ENCODE data around the gene ZNF581.

ZNF581 gene

DNA sequence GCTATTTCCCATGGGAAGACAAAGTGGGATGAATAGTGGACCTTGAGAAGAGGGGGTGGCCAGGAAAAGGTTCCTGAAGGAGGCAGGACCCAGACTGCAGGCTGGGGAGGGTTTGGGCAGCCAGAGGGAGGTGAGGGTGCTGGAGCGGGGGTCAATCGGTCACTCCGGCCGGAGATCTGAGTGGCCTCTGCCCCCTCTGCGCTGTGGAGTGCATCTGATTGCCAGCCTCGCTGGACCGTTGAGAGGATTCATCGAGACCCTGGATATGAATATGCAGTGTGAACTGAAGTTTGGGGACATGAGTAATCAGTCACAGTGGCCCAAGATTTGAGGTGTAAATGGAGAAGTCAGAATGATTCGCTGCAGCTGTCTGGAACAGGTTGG lies 8.1 kb upstream of the ZNF581 start:
- DNase-seq, result no peak

DNA sequence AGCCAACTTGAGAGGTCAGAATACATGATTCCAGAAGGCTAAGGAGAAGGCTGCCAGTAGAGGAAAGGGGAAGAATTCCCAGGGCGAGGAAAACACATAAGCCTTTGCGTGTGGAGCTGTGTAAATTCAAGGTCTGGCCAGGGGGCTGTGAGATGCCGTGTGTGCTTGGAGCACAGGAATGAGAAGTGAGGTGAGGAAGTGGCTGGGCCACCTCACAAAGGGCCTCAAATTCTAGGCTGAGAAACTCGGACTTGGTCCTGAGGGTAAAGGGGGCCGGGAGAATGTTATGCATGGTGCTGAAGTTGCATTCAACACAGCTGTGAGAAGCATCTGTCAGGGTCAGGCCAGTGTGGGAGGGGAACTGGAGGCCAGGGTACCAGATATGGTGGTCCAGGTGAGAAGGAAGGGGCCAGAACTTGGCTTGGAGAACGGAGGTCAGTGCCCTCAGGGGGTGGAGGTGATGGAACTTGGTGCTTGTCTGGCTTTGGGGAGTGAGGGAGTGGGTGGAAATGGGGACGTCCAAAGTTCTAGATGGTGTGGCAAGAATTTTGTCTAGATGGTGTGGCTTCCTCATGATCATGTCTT lies 7.5 kb upstream of the ZNF581 start:
- DNase-seq, result no peak

DNA sequence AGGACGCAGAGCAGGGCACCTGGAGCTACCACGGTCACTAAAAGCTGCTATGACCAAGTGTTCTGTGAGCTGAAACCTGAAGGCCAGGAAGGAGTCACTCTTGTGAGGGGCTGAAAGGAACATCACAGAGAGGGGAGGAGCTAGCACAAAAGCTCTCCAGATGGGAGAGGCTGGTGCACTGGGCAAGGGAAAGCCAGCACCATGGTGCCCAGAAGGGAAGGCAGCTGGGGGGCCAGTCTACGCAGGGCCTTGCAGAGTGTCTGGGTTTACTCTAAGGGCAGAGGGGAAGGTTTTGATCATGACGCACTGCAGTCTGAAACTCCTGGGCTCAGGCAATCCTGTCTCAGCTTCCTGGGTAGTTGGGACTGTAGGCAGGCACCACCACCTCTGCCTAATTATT lies 6.7 kb upstream of the ZNF581 start:
- DNase-seq, result no peak

DNA sequence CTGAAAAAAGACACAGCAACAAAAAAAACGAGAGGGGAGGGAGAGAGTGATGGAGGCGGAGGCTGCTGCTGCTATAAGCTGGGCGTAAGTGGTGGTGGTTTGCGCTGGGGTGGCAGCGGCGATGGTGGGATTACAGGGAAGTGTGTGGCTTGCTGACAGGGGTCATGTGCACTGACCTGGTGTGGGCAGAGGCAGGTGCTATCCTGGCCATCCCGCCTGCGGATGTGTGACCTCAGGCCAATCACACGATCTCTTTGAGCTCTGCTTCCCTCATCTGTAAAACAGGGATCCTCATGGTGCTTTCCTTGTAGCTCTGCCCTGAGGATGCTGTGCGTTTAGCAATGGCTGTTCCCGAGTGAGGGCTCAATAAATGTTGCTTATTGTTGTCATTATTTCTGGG lies 5.9 kb upstream of the ZNF581 start:
- no peak for DNase-seq

DNA sequence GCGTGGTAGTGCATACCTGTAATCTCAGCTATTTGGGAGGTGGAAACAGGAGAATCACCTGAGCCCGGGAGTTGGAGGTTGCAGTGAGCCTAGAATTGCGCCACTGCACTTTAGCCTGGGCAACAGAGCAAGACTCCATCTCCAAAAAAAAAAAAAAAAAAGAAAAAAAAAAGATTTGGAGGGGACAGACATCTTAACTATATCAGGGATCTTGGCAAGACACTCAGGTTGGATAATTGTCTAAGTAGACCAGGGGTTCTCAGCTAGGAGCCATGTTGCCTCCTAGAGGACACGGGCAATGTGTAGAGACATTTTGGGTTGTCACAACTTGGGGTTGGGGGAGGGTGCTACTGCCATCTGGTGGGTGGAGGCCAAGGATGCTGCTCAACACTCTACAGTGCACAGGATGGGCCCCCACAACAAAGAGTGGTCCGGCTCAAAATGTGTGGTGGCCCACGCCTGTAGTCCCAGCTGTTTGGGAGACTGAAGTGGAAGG lies 4.5 kb upstream of the ZNF581 start:
- DNase-seq, result peak; percentile 32

DNA sequence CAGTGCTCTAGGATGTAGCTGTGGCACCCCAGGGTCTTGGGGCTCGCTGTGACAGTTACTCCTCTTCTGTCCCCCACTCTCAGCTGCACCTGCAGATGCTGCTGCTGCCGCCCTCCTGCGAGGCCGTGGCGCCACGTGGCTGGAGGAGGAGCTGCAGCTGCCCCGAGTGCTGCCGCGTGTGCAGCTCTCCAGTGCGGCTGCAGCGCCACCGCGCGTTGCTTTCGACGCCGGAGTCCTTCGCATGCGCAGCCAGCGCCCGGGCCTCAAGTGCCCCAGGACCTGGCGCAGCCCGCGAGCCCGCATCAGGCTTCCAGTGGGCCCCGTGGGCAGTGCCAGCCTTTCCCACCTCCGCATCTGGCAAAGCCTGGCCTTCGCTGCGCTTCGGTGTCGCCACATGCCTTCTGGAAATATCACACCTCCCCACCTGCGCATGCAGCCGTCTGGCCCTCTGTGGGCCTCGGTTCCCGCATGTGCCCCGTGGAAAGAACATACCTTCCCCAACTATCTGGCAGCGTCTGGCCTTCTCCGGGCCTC lies 3.3 kb upstream of the ZNF581 start:
- peak; percentile 72 for DNase-seq

DNA sequence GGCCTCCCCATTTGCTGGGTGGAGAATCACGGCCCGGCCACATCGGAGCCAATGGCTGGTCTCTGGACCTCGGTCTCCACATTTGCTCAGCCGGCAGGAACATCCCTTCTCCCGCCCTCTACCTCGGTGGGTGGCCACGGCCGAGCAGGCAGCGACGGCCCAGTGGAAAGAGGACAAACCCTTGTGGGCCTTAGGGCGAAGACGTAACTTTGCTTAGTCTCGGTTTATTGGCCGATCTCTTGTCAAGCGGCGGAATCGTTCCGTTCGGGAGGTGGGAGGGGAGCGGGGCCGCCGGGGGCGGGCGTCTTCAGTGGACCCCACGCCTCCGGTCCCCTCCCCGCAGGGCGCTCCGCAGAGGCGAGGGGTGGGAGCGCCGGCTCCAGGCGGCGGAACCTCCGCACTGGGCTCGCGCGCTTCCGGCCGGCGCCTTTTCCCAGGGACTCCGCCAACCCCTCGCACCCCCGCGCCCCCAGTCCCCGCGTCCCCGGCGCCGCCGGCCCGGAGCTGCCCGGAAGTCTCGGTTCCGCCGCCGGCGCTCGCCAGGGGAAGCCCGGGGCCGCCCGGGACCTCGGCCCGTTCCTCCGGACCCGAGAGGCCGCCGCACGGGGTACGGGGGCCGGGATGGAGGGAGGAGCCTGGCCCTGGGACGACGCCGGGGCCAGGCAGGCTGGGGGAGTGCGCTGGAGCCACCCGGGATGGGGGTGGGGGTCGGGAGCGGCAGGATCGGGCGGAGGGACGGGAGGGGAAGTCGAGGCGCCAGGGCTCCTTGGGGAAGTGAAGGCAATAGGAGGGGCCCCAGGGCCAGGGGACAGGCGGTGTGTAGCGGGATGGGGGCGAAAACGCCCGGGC lies 2.6 kb upstream of the ZNF581 start, which contains the start of gene ZNF580:
Gene ZNF580 (plus strand): TSS at position 426 of the 849 bp plus-strand sequence. CDS start 1,507 bp downstream, outside the sequence.
- peak; percentile 63 for DNase-seq

DNA sequence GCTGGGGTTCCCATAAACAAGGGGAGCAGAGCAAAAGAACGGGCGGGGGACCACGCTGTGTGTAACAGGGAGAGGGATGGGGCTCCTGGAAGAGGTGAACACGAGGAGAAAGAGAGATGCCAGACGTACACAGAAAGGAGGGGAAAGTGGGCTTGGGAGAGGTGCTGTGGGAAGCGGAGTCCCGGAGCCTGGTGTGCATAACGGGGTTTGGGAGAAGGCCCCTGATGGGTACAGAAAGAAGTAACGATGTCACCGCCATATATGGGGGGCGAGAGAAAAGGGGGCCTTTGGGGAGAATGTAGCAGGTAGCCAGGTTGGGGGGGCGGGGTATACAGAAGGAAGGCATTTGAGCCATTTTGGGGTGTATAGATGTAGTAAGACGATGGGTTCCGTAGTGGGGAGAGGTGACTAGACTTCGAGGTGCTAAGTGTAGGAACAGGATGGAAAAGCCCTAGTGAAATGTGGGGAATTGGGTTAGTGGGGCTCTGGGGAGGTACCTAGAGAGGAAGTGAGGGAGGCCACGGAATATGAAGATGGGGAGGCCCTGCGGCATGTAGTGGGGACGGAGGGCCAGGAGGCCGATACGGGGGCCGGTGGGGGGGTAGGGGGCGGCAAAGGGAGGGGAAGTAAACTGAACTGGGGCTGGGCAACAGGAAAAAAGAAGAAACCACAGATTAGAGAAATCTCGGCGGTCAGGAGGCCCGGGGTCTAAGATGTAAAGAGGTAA lies 1.9 kb upstream of the ZNF581 start:
- DNase-seq, result peak; percentile 16

DNA sequence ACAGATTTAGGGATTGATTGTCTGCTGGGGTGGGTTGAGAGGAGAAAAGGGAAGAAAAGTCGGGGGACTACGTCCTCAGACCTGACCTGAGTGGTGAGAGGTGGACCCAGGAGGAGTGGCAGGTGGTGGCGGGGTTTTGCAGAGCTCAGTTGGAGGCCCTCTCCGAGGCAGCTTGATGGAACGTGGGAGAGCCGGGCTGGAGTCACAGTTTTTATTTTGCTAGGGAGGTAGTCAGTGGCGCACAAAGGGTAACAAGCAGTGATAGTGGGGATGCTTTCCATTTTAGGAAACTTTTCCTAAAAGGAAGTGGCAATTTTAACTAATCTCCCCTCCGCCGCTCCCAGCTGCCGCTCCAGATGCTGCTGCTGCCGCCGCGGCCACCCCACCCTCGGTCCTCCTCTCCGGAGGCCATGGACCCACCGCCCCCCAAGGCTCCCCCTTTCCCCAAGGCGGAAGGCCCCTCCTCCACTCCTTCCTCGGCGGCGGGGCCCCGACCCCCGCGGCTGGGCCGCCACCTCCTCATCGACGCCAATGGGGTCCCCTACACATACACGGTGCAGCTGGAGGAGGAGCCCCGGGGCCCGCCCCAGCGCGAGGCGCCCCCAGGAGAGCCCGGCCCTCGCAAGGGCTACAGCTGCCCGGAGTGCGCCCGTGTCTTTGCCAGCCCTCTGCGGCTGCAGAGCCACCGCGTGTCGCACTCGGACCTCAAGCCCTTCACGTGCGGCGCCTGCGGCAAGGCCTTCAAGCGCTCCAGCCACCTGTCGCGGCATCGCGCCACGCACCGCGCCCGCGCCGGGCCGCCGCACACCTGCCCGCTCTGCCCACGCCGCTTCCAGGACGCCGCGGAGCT lies 1.1 kb upstream of the ZNF581 start:
- DNase-seq, result peak; percentile 24

DNA sequence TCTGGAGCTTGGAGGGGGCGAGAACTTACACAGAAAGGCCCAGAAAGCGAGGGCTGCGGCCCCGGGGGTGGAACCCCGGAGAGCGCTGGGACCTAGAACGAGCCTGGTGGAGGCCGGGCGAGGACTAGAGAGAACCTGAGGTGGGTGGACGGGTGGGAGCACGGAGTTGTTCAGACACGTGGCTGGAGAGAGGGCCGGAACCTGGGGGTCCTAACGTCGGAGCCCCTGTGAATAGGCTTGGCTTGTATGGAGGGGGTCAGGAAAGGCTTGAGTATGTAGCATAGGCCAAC lies 383 bp downstream of the ZNF581 start:
- no peak for DNase-seq

DNA sequence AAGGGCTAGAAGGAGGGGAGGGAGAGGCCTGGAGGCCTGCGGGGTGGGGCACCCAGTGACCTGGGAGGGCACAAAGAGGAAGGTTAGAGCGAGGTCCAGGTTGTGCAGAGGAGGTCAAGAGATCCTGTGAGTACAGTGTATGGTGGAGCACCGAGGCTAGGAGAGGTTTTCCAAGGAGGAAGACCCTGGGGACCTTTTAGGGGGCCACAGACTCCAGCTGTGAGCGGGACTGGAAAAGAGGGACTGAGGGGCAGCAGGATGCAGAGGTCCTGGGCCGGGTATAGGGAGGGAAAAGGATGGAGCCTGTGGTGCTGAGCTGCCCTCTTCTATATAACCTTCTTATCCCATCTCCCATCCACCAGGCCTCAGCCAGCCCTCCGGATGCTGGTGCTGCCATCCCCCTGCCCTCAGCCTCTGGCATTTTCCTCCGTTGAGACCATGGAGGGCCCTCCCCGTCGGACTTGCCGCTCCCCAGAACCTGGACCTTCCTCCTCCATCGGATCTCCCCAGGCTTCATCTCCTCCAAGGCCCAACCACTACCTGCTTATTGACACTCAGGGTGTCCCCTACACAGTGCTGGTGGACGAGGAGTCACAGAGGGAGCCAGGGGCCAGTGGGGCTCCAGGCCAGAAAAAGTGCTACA lies 863 bp downstream of the ZNF581 start:
- DNase-seq, result no peak

DNA sequence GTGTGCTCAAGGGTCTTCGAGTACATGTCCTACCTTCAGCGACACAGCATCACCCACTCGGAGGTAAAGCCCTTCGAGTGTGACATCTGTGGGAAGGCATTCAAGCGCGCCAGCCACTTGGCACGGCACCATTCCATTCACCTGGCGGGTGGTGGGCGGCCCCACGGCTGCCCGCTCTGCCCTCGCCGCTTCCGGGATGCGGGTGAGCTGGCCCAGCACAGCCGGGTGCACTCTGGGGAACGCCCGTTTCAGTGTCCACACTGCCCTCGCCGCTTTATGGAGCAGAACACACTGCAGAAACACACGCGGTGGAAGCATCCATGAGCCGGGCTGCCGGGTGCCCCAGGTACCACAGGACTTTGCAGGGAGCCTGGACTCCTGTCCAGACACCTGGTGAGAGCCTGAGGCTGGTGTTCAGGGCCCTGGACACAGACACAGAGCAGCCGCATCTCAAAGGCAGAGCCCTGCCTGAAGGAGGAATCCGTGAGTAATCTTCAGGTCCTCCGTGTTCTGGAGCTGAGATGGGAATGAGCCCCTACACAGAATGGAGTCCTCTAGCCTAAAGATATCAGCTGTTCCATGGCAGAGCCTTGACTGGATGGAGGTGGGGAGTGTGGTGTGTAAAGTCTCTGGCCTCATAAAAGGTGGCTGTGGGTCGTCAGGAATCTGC lies 1.5 kb downstream of the ZNF581 start:
- DNase-seq, result no peak

DNA sequence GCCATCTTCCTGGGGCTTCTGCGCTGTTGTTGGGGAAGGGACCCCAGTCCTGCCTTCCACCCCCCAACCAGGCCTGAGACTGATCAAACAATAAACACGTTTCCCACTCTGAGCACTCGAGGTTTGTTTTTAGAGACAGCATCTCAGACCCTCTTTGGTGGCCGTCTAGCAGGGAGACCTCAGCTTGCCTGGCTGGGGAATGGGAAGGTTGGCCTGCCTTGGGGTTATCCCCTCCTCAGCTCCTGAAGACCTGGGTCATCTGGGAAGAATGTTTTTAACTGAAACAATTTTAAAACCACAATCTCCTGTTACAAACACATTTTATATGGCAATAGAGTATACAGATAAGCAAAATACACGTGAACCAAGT lies 2.0 kb downstream of the ZNF581 start:
- no peak for DNase-seq

DNA sequence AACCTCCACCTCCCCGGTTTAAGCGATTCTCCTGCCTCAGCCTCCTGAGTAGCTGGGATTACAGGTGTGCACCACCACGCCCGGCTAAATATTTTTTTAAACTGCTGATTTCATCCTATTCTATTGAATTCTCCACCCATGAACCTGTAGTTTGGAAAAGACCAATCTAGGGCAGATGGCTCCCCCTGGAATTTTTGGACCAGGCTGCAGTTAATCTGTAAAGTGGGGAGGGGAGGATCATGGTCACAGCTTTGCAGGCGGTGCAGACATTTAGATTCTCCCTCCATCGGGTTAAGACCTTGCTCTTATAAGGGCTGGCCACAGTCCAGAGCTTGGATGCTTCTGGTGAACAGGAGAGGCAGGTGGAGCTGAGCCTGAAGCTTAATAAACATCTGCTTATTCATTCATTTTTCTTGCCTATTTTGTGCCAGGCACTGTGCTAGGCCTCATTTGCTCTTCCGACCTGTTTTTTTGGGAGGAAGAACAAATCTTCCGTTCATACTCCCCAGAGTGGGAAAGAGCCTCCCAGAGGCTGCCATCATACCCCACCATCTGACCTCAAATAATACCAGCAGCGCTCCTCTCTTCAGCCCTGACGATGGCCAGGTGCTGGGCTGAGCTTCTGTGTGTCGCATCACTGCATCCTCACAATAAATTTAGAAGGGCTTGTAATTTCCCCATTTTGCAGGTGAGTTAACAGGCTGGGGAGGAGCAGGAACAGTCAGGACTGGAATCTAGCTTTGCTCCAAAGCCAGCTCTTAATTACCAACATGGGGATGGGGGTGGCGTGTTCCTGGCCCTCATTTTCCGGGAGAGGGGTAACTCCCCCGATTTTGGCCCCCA lies 3.7 kb downstream of the ZNF581 start:
- no peak for DNase-seq

DNA sequence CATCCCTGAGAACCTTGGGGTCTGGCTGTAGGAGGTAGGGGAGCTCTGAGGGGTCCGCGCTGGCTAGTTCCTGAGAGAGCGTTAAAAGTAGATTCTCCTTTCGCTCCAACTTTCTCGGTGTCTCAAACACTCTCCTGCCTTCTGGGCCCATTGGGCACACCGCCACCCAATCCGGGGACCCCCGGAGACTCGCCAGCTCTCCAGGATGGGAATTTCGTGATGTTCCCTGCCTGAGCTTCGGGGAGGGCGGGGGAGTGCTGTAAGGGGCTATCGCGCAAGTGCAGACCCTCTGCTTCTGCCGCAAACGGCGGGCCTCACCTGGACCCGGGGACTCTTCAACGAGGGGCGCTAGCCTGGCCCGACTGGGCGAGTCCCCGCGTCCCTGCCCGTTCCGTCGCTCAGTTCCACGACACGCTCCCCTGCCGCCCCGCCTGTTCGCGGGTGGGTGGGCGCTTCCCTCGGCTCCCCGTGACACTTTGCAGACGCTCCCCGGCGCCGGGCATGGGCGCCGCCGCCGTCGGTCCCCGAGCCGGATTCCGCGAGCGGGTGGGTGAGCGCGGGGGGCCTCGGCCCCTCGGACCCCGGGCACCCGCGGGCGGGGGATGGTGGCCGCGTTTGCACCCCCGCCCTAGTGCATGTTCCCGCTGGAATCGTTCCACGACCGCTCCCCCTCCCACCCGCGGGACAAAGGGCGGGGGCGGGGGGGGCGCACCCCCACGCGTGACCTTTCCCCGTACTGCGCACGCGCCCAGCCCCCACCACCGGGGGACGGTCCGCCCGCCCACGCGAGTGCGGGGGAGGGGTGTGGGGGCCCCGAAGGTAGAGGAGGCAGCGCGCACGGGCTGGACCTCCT lies 4.5 kb downstream of the ZNF581 start, which contains the start of gene CCDC106:
Gene CCDC106 (plus strand): TSS at position 481 of the 853 bp plus-strand sequence. CDS start 835 bp downstream, outside the sequence.
- DNase-seq, result peak; percentile 57

DNA sequence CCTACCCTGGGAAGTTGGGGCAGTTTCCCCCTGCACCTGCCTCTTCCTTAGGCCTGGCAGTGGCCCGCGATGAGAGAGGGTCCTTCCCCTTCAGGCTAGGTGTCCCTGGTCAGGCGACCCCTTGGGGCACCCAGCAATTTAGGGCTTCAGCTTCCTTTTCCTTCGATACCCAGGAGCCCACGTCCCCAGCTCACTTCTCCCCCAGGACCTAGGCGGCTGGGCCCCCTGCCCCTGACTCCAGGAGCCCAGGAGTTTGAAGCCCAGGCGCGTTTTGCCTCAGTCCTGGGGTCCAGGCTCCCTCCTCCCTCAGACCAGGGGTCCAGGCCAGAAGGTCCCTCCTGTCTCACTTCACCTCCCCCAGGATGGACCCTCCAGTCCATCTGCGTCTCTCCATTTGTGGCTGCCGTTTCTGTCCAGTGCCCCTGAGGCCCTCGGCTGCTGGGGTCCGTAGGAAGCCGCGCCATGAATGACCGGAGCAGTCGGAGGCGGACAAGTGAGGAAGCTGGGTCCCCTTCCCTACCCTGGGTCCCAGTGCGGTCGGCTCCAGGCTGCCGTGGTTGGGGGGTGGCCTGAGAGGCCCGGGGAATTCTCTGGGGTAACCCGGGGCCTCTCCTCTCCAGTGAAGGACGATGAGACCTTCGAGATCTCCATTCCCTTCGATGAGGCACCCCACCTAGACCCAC lies 5.3 kb downstream of the ZNF581 start:
- DNase-seq, result no peak

DNA sequence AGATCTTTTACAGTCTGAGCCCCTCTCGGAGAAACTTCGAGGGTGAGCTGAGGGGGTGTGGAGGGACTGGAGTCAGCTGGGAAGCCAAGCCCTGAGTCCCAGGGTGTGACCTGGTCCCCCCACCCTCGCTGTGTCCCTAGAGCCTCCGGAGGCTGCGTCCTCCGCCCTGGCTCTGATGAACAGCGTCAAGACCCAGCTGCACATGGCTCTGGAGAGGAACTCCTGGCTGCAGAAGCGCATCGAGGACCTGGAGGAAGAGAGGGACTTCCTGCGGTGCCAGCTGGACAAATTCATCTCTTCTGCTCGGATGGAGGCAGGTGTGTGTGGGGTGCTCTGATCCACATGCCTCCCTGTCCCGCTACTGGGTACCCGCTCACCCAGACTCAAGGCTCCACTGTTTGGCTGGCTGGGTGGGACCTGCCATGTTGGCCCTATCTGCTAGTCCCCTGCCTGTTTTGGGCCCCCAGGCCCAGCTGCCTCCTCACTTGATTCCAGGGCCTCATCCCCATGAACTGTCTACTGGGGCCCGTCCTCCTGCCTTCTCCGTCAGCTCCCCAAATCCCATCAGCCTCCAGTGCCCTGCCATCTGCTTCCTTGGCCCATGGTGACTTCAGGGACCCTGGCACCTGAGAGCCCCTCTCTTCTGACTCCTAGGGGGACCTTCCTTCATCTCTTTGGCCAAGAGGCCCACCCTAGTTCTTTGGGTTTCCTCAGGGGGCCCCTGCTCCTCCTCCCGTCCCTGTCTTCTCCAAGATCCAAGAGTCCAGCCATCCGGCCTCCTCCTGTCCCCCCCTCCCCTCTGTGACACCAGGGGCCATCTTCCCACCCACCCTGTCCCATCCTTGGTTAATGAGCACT lies 6.0 kb downstream of the ZNF581 start:
- DNase-seq, result no peak

DNA sequence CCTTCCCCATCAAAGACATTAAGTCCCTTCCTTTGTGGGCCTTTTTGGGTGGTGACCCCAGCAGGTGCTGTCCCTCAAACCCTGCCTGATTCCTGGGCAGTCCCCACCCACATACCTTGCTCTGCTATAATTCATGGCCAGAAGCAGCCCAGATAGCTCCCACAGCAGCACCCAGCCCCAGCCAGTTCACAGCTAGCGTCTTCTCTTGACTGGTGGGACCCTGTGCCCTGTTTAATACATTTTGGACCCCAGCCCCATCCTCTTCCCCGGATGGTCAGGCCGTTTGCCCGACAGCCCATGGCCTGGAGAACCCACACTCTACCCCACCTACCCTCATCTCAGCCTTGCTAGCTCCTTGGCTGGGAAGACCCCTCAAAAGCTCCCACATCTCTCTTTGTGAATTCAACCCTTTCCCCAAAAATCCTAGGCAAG lies 6.7 kb downstream of the ZNF581 start:
- no peak for DNase-seq
